ENCODE measurements around the gene PPAT.

The PPAT gene

GRCh38 chr4:56433280-56433679 is 2.1 kb downstream of the PPAT start:
- DNase-seq = no peak

GRCh38 chr4:56430203-56430602 is 5.2 kb downstream of the PPAT start:
- no peak for DNase-seq

GRCh38 chr4:56427179-56427578 is 8.2 kb downstream of the PPAT start:
- DNase-seq = no peak

DNA sequence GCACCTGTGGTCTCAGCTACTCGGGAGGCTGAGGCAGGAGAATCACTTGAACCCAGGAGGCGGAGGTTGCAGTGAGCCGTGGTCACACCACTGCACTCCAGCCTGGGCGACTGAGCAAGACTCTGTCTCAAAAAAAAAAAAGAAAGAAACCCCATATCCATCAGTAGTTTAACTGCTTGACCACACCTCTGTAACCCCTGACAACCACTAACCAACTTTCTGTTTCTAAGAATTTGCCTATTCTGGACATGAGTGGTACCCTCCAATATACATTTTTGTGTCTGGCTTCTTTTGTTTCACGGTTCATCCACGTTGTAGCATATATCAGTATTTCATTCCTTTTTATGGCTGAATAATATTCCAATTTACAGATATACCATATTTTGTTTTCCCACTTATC is 9.1 kb downstream of the PPAT start:
- DNase-seq = no peak

DNA sequence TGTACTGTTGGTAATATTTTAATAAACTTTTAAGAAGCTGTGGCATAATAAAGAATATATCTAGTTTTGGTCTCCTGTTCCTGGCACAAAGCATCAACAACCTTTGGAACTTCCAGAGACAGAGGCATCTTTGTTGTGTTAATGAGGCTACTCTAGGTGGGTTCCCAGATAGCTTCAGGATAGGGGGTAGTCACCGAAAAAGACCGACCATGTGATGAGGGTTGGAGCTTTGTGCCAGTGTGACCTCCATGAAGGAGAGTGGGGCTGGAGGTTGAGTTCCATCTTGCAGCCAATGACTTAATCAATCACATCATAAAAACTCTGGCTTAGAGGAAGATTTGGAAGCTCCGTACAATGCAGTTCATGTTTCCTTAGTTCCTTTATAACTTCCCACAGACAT is 9.9 kb downstream of the PPAT start:
- DNase-seq = no peak

GRCh38 chr4:56424697-56425514 is 10.5 kb downstream of the PPAT start:
- no peak for DNase-seq

- DNase-seq = no peak
Observed at GRCh38 chr4:56424176-56424575, 11.2 kb downstream of the PPAT start.

DNA sequence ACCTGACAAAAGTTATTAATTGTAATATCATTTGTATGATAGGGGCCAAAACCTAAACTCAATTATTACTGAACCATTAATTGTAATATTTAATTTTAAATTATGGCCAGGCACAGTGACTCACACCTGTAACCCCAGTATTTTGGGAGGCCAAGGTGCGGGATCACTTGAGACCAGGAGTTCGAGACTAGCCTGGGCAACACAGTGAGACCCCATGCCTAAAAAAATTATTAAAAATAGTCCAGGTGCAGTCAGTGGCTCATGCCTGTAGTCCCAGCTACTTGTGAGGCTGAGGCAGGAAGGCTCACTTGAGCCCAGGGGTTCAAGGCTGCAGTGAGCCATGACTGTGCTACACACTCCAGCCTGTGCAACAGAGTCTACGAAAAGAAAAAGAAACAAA is 18.0 kb downstream of the PPAT start:
- no peak for DNase-seq

DNA sequence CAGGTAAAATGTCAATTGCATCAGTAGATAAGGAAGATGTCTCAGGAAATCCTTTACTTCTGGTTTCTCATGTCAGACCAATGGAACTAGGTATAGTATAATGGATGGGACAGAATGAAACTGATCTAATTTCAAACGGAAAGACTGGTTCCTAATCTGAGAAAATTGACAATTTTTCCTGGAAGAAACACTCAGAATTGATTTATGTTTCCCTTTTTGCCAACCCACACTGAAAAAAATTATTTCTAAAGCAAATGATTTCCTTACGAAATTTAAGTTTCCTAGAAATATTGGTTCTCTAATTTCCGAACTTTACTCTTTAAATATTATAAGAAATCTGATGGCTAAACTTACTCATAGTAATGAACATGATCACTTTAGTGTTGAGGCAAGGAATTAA is 19.1 kb downstream of the PPAT start:
- DNase-seq = no peak

- no peak for DNase-seq
Observed at GRCh38 chr4:56414135-56414670, 21.2 kb downstream of the PPAT start.

DNA sequence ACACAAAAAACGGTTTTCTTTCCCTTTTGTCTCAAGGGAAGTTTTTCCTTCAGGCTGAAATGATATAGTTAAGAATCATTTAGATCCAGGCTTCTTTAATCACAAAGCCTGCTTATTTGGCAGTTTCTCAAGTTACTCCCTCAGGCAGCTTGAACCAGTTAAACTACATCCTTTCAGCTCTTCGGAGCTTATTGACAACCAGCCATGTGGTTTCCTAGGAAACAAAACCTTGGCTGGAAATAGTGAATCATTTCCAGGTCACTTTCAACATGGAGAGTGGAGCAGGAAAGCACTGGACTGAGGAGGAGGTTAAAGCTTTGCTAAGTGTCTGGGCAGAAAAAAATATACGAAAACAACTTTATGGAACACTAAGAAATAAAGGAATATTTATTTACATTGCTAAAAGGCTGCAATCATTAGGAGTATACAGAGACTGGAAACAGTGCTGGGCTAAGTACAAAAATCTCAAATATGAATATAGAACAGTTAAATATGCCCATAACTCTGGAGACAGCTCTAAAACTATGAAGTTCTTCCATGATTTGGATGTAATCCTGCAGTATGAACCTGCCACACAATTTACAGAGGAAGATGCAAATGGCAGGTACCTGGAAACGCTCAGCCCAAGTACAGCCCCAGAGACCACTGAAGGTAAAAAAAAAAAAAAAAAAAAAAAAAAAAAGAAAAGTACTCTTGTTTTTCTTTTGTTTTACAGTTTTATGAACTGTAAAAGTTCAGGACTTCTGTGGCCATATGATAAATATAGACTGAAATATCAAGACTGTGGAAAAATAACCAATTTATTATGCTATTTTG is 25.0 kb downstream of the PPAT start:
- DNase-seq = no peak

GRCh38 chr4:56409511-56410090 is 25.8 kb downstream of the PPAT start:
- DNase-seq = no peak

DNA sequence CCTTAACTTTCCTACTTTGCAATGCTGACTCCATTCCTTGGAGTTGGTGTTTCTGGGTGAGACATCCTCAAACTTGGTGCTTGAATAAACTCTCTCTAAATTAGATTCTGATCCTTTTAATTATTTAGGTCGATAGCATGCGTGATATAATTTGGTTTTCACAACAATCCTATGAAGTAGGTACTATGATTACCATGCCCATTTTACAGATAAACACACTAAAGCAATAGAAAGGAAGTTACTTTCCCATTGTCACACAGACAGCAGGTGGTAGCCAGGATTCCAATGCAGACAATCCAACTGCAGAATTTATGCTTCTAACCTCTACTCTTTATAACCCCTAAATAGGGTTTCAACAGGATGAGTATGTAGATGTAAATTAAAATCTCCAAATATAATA is 26.4 kb downstream of the PPAT start:
- DNase-seq = no peak

GRCh38 chr4:56406151-56406550 is 29.3 kb downstream of the PPAT start:
- no peak for DNase-seq

DNA sequence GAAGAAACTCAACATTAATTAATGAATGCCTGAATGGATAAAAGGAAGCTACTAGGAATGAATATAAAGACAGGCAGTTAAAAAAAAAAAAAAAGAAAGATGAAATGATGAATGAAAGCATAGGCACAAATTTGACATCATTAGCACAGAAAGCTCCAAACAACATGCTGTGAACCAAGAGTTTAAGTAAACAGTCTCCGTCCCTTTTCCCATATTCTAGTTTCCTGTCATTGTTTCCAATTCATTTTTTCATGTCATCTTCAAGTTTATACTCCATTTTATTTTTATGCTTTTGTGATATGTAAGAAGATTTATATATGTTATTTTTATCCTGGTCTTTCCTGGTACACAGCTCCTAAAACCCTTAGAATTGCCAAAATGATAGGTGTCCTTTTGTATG is 30.4 kb downstream of the PPAT start:
- no peak for DNase-seq

DNA sequence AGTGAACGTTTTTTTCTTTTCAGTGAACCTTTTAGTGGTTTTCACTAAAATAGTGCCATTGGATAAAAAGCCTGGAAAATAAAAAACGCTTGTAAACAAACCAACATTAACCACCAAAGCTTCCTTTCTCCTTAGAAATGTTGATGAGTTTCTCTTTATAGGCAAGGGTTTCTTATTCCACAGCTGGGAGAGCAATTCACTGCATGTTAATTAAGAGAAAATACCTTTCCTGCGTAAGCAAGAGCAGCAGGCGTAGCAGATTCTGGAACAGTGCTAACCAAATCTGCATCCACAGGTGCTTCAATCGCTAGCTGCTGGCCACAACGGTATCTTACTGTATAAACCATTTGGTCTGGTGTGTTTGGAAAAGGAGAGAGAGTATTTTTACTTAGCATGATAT is 34.9 kb downstream of the PPAT start:
- no peak for DNase-seq

- DNase-seq = no peak
Observed at GRCh38 chr4:56391270-56391669, 44.1 kb downstream of the PPAT start.

DNA sequence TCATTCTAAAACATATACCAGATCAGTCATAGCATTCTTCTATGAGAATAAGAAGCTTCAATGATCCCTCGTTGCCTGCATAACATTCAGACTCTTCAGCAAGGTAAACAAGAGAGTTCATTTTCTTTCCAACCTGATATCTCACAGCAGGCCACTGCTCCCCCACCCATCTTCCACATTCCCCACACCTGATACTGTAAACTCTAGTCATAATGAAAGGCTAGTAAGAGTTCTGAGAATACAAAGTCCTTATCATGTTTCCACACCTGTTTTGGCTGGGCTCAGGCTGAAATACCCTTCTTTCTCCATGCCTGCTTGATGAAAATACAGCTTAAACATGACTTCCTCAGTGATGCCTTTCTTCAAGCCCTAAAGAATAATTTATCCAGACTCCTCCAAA is 45.9 kb downstream of the PPAT start:
- DNase-seq = no peak

- DNase-seq = no peak
Observed at GRCh38 chr4:56388306-56388705, 47.1 kb downstream of the PPAT start.

DNA sequence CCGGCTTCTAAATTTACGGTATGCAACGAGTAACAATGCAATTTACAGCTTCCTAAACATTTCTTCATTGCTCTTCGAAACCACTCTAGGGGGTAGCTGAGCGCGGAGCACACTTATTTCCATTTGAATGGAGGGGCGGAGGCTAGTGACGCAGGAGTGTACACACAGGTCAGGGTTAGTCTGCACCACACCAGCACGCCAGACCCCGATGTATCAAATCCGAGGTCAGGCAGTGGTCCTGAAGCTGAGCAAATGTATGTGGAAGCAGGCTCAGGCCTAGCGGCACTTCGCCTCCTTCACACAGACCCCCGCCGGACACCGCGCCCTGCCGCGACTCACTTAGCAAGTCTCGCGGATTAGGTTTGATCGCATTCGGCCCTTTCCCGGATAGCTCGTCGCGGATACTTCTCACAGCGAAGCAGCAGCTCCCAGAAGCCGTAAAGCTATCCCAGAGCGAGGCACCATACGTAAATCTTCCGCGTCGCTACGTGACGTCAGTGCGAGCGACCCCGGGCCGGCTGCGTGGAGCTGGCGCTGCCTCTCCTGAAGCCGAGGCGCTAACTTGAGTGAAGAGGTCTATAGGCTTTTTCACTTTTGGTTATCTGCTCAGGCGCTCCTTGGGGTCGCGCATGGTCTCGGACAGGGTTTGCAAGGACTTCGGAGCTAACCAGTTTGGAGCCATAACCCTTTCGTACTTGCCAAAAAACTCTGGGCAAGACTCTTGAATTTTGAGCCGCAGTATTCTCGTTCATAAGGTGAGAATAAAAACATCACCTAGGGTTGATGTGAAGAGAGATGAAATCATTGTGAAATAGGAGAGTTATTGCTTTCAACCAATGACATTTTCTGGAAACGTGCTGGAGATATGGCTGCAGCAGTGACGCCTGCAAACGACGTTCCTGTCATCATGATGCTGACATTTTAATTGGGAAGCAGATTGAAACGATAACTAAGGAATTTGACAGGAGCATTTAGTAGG is 48.1 kb downstream of the PPAT start, which contains the start of gene AASDH:
TSS of gene AASDH (minus strand) at position 469 of the 979 bp plus-strand sequence. CDS start 3,192 bp downstream, outside the sequence.
- peak; percentile 93 for DNase-seq

GRCh38 chr4:56386091-56386490 is 49.3 kb downstream of the PPAT start:
- DNase-seq = no peak

GRCh38 chr4:56375458-56375857 is 60.0 kb downstream of the PPAT start:
- no peak for DNase-seq

Data from CD4-positive, alpha-beta T cell treated with Interferon gamma for 1 hour (primary cell).